Activated CD8-positive, alpha-beta T cell treated with anti-CD3 and anti-CD28 coated beads for 36 hours (primary cell): Measurements from ENCODE around the gene DMAP1. TPM values are rescaled to one million over a fixed set of nuclear protein-coding genes. Genes with fewer than 3 reads are reported as not detected.

Source experiments
- ATAC-seq: fragments of 200-7000 bp; cut with Tn5 transposase; one replicate; pipeline ENCODE4 v1.10.0; 2021; ENCODE audit warnings: mild to moderate bottlenecking, moderate library complexity
- CTCF ChIA-PET: fragments of 350-600 bp; sonication (Branson Sonifier 250); formaldehyde crosslinking; loops from one replicate; lab custom pipeline; 2021; ENCODE audit warnings: antibody characterized with exemption; lab: Charles Lee
- POLR2A ChIA-PET: fragments of 350-600 bp; sonication (Branson Sonifier 250); formaldehyde crosslinking; loops from one replicate; lab custom pipeline; 2021; ENCODE audit warnings: antibody characterized with exemption; lab: Charles Lee
- DNase-seq: peaks from one replicate; pipeline ENCODE4 v3.0.0-alpha.2; 2020
- H3K27ac Mint-ChIP-seq: one replicate; pipeline ENCODE4 v1.8.0; 2021; ENCODE audit warnings: mild to moderate bottlenecking, mixed read lengths
- H3K27me3 Mint-ChIP-seq: one replicate; pipeline ENCODE4 v1.8.0; 2021; ENCODE audit warnings: mixed read lengths
- H3K36me3 Mint-ChIP-seq: one replicate; pipeline ENCODE4 v1.8.0; 2021; ENCODE audit warnings: low read depth, mixed read lengths
- H3K4me1 Mint-ChIP-seq: one replicate; pipeline ENCODE4 v1.8.0; 2021; ENCODE audit warnings: low read depth, mixed read lengths
- H3K4me3 Mint-ChIP-seq: one replicate; pipeline ENCODE4 v1.8.0; 2021; ENCODE audit warnings: mild to moderate bottlenecking, moderate library complexity, mixed read lengths
- H3K9me3 Mint-ChIP-seq: one replicate; pipeline ENCODE4 v1.8.0; 2021; ENCODE audit warnings: mixed read lengths
- intact Hi-C: fragments of 100-400 bp; cut with micrococcal nuclease; formaldehyde crosslinking; loops from one replicate; pipeline ENCODE4 v1.10.0; 2022
- total RNA-seq, 2 experiments: library from RNA; stranded (reverse); gene quantifications; one replicate each; pipeline ENCODE4 v1.2.3, GENCODE V29; 2021
- TF ChIP-seq, protein P1 (sequence below): fragments of 200-600 bp; IDR thresholded peaks from one replicate; pipeline ENCODE4 v1.8.0; 2022; ENCODE audit warnings: antibody characterized with exemption, mild to moderate bottlenecking

The DMAP1 gene
- total RNA-seq, 2 experiments from 2014 or later: 26.5 to 29.6 TPM

DNA sequence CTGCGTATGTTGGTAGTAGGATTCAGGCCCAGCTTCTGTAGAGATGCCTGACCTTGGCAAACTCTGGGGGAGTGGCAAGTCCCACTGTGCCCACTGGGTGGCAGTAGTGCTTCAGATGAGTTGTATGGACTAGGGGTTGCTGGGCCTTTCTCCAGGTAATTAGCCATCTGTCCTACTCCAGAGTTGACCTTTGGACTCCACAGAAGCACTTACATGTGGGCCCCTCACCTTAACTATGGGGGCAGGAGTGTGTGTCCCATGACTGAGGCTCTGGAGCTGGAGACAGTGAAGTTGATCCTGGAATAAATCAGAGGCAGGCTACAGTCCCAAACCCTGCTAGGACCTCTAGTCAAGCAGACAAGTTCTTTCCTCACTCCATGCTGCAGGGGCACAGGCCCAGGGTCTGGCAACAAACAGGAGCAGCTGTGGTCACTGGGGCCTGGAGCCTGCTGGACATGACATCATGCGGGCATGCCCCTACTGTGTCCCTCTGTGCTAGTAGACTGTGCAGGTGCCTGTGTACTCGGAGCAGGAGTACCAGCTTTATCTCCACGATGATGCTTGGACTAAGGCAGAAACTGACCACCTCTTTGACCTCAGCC, 4.6 kb downstream of the DMAP1 start:
- H3K36me3 Mint-ChIP-seq: peaks cover 11% of the 10 kb centered on the region
- peaks cover 22% of the 10 kb centered on the region for H3K4me1 Mint-ChIP-seq
- ATAC-seq (peak; percentile 68), DNase-seq (peak; percentile 89)
- no peaks in the 10 kb centered on the region for H3K27me3 Mint-ChIP-seq
- no peak overlapping the region for H3K27ac Mint-ChIP-seq
- no peaks in the 10 kb centered on the region for H3K9me3 Mint-ChIP-seq
- POLR2A ChIA-PET: interaction anchor here (0.8 to 1.8 kb wide), 4 partner anchors 18 to 112 kb away, joined by 3 to 5 read pairs (median 4); no protein-coding TSS in a partner anchor
- CTCF ChIA-PET: interaction anchor here (0.6 to 5.4 kb wide), 42 partner anchors 9 to 456 kb away, joined by 3 to 61 read pairs (median 4); partner anchors contain the start of gene TMEM53
- TF ChIP-seq, protein P1, sequence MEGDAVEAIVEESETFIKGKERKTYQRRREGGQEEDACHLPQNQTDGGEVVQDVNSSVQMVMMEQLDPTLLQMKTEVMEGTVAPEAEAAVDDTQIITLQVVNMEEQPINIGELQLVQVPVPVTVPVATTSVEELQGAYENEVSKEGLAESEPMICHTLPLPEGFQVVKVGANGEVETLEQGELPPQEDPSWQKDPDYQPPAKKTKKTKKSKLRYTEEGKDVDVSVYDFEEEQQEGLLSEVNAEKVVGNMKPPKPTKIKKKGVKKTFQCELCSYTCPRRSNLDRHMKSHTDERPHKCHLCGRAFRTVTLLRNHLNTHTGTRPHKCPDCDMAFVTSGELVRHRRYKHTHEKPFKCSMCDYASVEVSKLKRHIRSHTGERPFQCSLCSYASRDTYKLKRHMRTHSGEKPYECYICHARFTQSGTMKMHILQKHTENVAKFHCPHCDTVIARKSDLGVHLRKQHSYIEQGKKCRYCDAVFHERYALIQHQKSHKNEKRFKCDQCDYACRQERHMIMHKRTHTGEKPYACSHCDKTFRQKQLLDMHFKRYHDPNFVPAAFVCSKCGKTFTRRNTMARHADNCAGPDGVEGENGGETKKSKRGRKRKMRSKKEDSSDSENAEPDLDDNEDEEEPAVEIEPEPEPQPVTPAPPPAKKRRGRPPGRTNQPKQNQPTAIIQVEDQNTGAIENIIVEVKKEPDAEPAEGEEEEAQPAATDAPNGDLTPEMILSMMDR: peak; percentile 91
- H3K4me3 Mint-ChIP-seq: no peak overlapping the region
- intact Hi-C loops: loop anchor here (2.0 to 10.0 kb wide), 2 partner anchors 101 to 377 kb away; no protein-coding TSS in a partner anchor

DNA sequence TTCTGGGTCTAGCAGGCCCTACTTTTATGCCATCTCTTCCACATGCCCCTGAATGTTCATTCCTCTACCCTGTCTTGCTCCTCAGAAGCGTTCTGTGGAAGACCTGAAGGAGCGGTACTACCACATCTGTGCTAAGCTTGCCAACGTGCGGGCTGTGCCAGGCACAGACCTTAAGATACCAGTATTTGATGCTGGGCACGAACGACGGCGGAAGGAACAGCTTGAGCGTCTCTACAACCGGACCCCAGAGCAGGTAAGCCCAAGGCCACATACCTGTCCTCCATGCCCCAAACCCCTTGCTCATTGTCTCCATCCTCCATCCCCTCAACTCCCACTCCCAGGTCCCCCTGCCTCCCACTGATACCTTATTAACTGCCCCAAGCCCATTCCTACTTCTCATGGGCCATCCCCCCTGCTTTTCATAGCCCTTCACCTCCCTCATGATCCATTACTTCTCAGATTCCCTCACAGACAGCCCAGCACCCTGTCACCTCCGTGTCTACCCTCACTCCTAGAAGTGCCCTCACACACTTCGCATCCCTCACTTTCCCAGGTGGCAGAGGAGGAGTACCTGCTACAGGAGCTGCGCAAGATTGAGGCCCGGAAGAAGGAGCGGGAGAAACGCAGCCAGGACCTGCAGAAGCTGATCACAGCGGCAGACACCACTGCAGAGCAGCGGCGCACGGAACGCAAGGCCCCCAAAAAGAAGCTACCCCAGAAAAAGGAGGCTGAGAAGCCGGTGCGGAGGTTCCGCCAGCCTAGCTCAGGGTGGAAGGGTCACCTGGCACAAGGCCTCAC, 5.4 kb downstream of the DMAP1 start:
- H3K36me3 Mint-ChIP-seq: peaks cover 11% of the 10 kb centered on the region
- H3K27me3 Mint-ChIP-seq: no peaks in the 10 kb centered on the region
- H3K4me3 Mint-ChIP-seq: no peak overlapping the region
- intact Hi-C loops: loop anchor here (10.0 kb wide), 1 partner anchor 376 kb away; no protein-coding TSS in a partner anchor
- DNase-seq: no peak
- ChIA-PET CTCF (interaction anchor here (0.7 to 5.4 kb wide), 23 partner anchors 8 to 433 kb away, joined by 3 to 61 read pairs (median 7); no protein-coding TSS in a partner anchor), POLR2A (interaction anchor here (1.8 kb wide), 1 partner anchor 17 kb away, joined by 5 read pairs; no protein-coding TSS in a partner anchor)
- peaks cover 27% of the 10 kb centered on the region for H3K4me1 Mint-ChIP-seq
- H3K27ac Mint-ChIP-seq: no peak overlapping the region
- H3K9me3 Mint-ChIP-seq: no peaks in the 10 kb centered on the region
- no peak for ATAC-seq
- TF ChIP-seq, protein P1: no peak

DNA sequence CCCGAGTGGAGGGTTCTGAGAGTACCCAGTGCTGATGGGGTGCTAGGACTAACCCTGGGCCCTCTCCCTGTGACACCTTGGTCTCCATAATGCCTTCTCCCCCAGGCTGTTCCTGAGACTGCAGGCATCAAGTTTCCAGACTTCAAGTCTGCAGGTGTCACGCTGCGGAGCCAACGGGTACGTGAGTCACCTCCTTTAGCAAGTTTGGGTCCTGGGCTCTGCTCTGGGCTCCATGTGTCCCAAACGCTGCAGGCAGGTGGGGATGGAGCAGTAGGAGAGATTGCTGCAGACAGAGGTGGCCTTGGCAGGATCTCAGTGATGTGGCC, 6.0 kb downstream of the DMAP1 start:
- TF ChIP-seq, protein P1: no peak
- Mint-ChIP-seq H3K36me3 (peaks cover 9% of the 10 kb centered on the region), H3K27me3 (no peaks in the 10 kb centered on the region), H3K27ac (no peak overlapping the region), H3K9me3 (no peaks in the 10 kb centered on the region), H3K4me3 (no peak overlapping the region), H3K4me1 (peaks cover 26% of the 10 kb centered on the region)
- intact Hi-C loops: loop anchor here (10.0 kb wide), 1 partner anchor 376 kb away; no protein-coding TSS in a partner anchor
- DNase-seq (no peak), ATAC-seq (no peak)
- ChIA-PET CTCF (interaction anchor here (1.1 to 5.4 kb wide), 5 partner anchors 19 to 139 kb away, joined by 3 to 61 read pairs (median 16); no protein-coding TSS in a partner anchor), POLR2A (interaction anchor here (1.8 kb wide), 1 partner anchor 17 kb away, joined by 5 read pairs; no protein-coding TSS in a partner anchor)

DNA sequence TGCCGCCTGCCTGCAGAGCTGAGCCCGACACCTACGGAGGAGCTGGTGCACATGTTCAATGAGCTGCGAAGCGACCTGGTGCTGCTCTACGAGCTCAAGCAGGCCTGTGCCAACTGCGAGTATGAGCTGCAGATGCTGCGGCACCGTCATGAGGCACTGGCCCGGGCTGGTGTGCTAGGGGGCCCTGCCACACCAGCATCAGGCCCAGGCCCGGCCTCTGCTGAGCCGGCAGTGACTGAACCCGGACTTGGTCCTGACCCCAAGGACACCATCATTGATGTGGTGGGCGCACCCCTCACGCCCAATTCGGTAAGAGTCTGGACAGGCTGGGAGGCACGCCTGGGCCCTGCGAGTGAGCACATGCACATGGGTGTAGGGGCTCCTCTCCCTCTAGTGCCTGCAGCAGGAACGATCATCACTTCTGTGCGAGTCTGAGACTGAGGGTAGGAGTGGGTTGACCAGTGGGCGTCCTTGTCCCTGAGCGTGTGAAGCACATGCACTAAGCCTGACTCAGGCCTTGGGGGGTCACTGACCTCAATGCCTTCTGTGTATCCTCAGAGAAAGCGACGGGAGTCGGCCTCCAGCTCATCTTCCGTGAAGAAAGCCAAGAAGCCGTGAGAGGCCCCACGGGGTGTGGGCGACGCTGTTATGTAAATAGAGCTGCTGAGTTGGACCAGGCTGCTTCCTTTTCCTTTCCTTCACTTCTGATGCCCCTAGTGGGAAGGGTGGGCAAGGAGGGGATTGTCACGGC, 6.9 kb downstream of the DMAP1 start:
- peaks cover 17% of the 10 kb centered on the region for H3K4me1 Mint-ChIP-seq
- no peak overlapping the region for H3K4me3 Mint-ChIP-seq

More for the DNA sequence above, 6.9 kb downstream of the DMAP1 start:
- ChIA-PET POLR2A (no interaction called here), CTCF (interaction anchor here (2.1 to 5.4 kb wide), 3 partner anchors 19 to 136 kb away, joined by 6 to 61 read pairs (median 25); no protein-coding TSS in a partner anchor)
- Mint-ChIP-seq H3K36me3 (peaks cover 9% of the 10 kb centered on the region), H3K9me3 (no peaks in the 10 kb centered on the region), H3K27ac (no peak overlapping the region), H3K27me3 (no peaks in the 10 kb centered on the region)
- DNase-seq: no peak
- ATAC-seq: no peak
- TF ChIP-seq, protein P1: no peak
- intact Hi-C loops: no loop called here
